OCI-LY1 (cell line): Measurements from ENCODE around the gene ARRDC2.

Source experiments
- H2AFZ ChIP-seq: fragments of 200-600 bp; sonication (generic), shearing (Covaris generic); 2 replicates; pipeline ENCODE4 v1.6.0; 2014; ENCODE audit warnings: antibody characterized with exemption, mild to moderate bottlenecking, low read length
- H3F3A ChIP-seq: fragments of 200-600 bp; sonication (generic), shearing (Covaris generic); 2 replicates; pipeline ENCODE4 v1.6.0; 2014; ENCODE audit warnings: mild to moderate bottlenecking, antibody characterized with exemption, low read length, moderate library complexity; ENCODE audit not compliant: insufficient read depth
- H3K27ac ChIP-seq: fragments of 200-600 bp; sonication (generic); 2 replicates; pipeline ENCODE4 v1.5.1; 2014; ENCODE audit warnings: low read length, mixed run types, mild to moderate bottlenecking, low read depth; ENCODE audit not compliant: poor library complexity, severe bottlenecking
- H3K27me3 ChIP-seq: fragments of 200-600 bp; sonication (generic); 2 replicates; pipeline ENCODE4 v1.6.0; 2014; ENCODE audit warnings: antibody characterized with exemption, mild to moderate bottlenecking, low read length, moderate library complexity; ENCODE audit not compliant: insufficient read depth
- H3K36me3 ChIP-seq: fragments of 200-600 bp; sonication (generic); 2 replicates; pipeline ENCODE4 v1.6.1; 2014; ENCODE audit warnings: mild to moderate bottlenecking, antibody characterized with exemption, low read length, moderate library complexity, mixed read lengths; ENCODE audit not compliant: insufficient read depth
- H3K4me1 ChIP-seq: fragments of 200-600 bp; sonication (generic); 2 replicates; pipeline ENCODE4 v1.5.1; 2014; ENCODE audit warnings: mild to moderate bottlenecking, low read length, moderate library complexity; ENCODE audit not compliant: insufficient read depth, severe bottlenecking
- H3K4me2 ChIP-seq: fragments of 200-600 bp; sonication (generic), shearing (Covaris generic); 2 replicates; pipeline ENCODE4 v1.6.1; 2014; ENCODE audit warnings: low read length
- H3K4me3 ChIP-seq: fragments of 200-600 bp; sonication (generic); 2 replicates; pipeline ENCODE4 v1.5.1; 2014; ENCODE audit warnings: low read length, low read depth, mild to moderate bottlenecking, mixed read lengths; ENCODE audit not compliant: poor library complexity, severe bottlenecking
- H3K79me2 ChIP-seq: fragments of 200-600 bp; shearing (Covaris generic); 2 replicates; pipeline ENCODE4 v1.6.1; 2016; ENCODE audit warnings: mixed run types, low read length, mixed read lengths; ENCODE audit not compliant: insufficient read depth
- H3K9ac ChIP-seq: fragments of 200-600 bp; sonication (generic), shearing (Covaris generic); 2 replicates; pipeline ENCODE4 v1.6.1; 2014; ENCODE audit warnings: mild to moderate bottlenecking, low read length, mixed read lengths
- H3K9me2 ChIP-seq: fragments of 200-600 bp; sonication (generic), shearing (Covaris generic); 2 replicates; pipeline ENCODE4 v1.6.1; 2014; ENCODE audit warnings: low read depth, mild to moderate bottlenecking, low read length, mixed read lengths
- H3K9me3 ChIP-seq: fragments of 200-600 bp; shearing (Covaris generic); 2 replicates; pipeline ENCODE4 v1.6.1; 2014; ENCODE audit warnings: low read length, mixed read lengths
- H4K20me1 ChIP-seq: fragments of 200-600 bp; sonication (generic), shearing (Covaris generic); 2 replicates; pipeline ENCODE4 v1.6.0; 2016; ENCODE audit warnings: mild to moderate bottlenecking, low read length; ENCODE audit not compliant: insufficient read depth
- CTCF ChIP-seq: fragments of 200-600 bp; sonication (generic), shearing (Covaris generic); IDR thresholded peaks from 2 replicates; pipeline ENCODE4 v1.5.1; 2017; ENCODE audit warnings: mild to moderate bottlenecking, antibody characterized with exemption, low read length, moderate library complexity, mixed read lengths
- EZH2 ChIP-seq: fragments of 200-600 bp; sonication (generic), shearing (Covaris generic); IDR thresholded peaks from 2 replicates; pipeline ENCODE4 v1.8.0; 2017; ENCODE audit warnings: borderline replicate concordance, mixed run types, mild to moderate bottlenecking, antibody characterized with exemption, low read length, moderate library complexity, mixed read lengths

The ARRDC2 gene

DNA sequence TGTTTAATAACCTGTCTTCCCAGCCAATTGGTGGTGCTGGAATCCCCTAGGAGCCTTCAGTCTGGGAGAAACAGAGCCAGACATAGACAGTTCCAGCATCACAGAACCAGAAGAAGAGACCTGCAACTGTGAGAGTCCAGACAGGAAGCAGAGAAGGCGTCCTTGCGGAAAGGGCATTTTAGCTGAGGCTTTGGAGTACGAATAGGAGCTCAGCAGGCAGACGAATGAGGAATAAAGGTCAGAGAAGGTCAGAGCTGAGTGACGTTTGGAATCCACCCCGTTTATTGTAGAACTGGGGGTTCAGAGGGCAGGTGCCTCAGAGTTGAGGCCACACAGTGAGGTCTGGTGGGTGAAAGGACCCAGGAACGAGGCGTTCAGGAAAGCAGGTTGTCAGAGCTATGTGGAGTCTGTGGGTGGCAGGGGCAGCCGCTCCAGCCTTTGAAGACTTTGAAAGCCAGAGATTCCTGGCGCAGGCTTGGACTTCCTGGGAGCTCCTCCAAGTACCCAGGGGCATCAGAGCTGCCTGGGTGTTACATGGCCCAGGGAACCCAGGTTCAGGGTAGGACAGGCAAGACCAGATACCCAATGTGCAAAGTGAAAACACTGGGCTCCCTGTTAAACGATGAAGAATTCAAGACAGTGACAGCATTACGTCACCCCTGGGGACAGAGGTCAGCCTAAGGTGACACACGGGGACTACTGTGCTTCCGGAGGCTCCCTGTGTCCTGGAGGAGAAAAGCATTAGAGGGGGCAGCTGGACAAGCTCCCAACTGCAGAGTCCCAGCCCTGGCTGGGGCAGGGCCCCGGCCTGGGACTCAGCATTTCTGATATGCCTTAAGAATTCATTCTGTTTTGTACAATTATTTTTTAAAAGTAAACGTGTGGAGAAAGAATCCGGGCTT lies 5.5 kb downstream of the ARRDC2 start:
- no peaks in the 10 kb centered on the region for H3K9me3 ChIP-seq
- no peak overlapping the region for H3K9ac ChIP-seq
- H3K79me2 ChIP-seq = no peaks in the 10 kb centered on the region
- no peak overlapping the region for H2AFZ ChIP-seq
- no peaks in the 10 kb centered on the region for H4K20me1 ChIP-seq
- no peaks in the 10 kb centered on the region for H3F3A ChIP-seq
- TF ChIP-seq CTCF (no peak), EZH2 (no peak)
- H3K27me3 ChIP-seq = no peaks in the 10 kb centered on the region
- peaks cover 63% of the 10 kb centered on the region for H3K36me3 ChIP-seq
- no peak overlapping the region for H3K4me2 ChIP-seq
- no peaks in the 10 kb centered on the region for H3K9me2 ChIP-seq
- peaks cover 10% of the 10 kb centered on the region for H3K4me1 ChIP-seq
- H3K27ac ChIP-seq = no peak overlapping the region
- H3K4me3 ChIP-seq = no peak overlapping the region

DNA sequence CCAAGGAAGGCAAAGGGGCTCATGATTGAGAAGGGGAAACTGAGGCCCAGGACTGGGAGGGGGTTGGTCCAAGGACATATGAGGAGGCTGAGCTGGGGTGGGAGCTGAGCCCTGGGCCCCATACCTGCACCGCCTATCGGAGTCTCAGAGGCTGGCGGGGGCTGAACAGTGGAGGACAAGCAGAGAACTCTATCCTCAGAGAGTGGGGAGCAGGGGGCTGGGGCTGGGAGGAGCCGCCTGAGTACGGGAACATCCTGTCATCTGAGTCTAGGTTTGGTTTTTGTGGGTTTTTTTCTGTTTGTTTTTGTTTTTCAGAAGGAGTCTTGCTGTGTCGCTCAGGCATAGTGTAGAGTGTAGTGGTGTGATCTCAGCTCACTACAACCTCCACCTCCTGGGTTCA lies 6.2 kb downstream of the ARRDC2 start:
- no peak overlapping the region for H3K27ac ChIP-seq
- no peak overlapping the region for H3K4me3 ChIP-seq
- H2AFZ ChIP-seq = no peak overlapping the region
- no peak for TF ChIP-seq CTCF
- no peak for TF ChIP-seq EZH2
- no peaks in the 10 kb centered on the region for H3K9me3 ChIP-seq
- no peaks in the 10 kb centered on the region for H4K20me1 ChIP-seq
- H3F3A ChIP-seq = no peaks in the 10 kb centered on the region
- peaks cover 5% of the 10 kb centered on the region for H3K4me1 ChIP-seq
- no peak overlapping the region for H3K9ac ChIP-seq
- H3K79me2 ChIP-seq = no peaks in the 10 kb centered on the region
- H3K9me2 ChIP-seq = no peaks in the 10 kb centered on the region
- H3K36me3 ChIP-seq = peaks cover 55% of the 10 kb centered on the region
- H3K27me3 ChIP-seq = no peaks in the 10 kb centered on the region
- H3K4me2 ChIP-seq = no peak overlapping the region

GRCh38 chr19:18016209-18016910 lies 8.4 kb downstream of the ARRDC2 start:
- H3K4me3 ChIP-seq = no peak overlapping the region
- H3K36me3 ChIP-seq = peaks cover 34% of the 10 kb centered on the region
- H3K9me3 ChIP-seq = no peaks in the 10 kb centered on the region
- no peak overlapping the region for H2AFZ ChIP-seq
- no peak for TF ChIP-seq CTCF
- no peaks in the 10 kb centered on the region for H3K27me3 ChIP-seq
- H3K9me2 ChIP-seq = no peaks in the 10 kb centered on the region
- no peaks in the 10 kb centered on the region for H4K20me1 ChIP-seq
- no peaks in the 10 kb centered on the region for H3K79me2 ChIP-seq
- H3K4me1 ChIP-seq = peaks cover 13% of the 10 kb centered on the region
- H3K27ac ChIP-seq = peak overlapping the region; percentile 16
- H3K4me2 ChIP-seq = no peak overlapping the region
- H3F3A ChIP-seq = no peaks in the 10 kb centered on the region
- no peak overlapping the region for H3K9ac ChIP-seq
